ENCODE measurements around the gene FBXO24.

DNA sequence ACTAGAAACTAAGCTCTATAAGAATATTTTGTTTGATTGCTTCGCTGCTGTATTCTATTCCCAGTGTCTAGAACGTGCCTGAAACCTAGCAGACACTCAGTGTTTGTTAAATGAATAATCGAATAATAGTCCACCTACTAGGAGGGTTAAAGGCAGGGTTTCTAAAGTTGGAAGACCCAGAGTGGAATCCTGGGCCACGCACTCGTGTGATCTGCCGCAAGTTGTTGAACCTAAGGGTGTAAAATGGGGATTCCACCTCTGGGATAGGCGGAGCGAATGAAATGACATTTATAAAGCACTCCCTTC lies 47.8 kb upstream of the FBXO24 start:
- TF ChIP-seq, protein P1, sequence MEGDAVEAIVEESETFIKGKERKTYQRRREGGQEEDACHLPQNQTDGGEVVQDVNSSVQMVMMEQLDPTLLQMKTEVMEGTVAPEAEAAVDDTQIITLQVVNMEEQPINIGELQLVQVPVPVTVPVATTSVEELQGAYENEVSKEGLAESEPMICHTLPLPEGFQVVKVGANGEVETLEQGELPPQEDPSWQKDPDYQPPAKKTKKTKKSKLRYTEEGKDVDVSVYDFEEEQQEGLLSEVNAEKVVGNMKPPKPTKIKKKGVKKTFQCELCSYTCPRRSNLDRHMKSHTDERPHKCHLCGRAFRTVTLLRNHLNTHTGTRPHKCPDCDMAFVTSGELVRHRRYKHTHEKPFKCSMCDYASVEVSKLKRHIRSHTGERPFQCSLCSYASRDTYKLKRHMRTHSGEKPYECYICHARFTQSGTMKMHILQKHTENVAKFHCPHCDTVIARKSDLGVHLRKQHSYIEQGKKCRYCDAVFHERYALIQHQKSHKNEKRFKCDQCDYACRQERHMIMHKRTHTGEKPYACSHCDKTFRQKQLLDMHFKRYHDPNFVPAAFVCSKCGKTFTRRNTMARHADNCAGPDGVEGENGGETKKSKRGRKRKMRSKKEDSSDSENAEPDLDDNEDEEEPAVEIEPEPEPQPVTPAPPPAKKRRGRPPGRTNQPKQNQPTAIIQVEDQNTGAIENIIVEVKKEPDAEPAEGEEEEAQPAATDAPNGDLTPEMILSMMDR (IDR thresholded peaks at IDR 0.05): no peak
- TF ChIP-seq POLR2A (IDR thresholded peaks at IDR 0.05): no peak

Data from heart left ventricle (tissue), 13 donors.